Keratinocyte (primary cell): ENCODE data around the gene ZNF787. TPM values are rescaled to one million over a fixed set of nuclear protein-coding genes. Genes with fewer than 3 reads are reported as not detected.
"Not testable (repeated sequence)": the region's sequence is repeated elsewhere in the genome, so short reads cannot be mapped to it uniquely, and the experiment has no call there.

ENCODE experiments used
- DNase-seq: peaks from one replicate; pipeline ENCODE4 v3.0.0-alpha.2; 2011; ENCODE audit warnings: low read depth, missing footprints, low spot score
- FAIRE-seq: peaks from 2 replicates; lab custom pipeline; 2011; peaks lifted over from hg19 to GRCh38; lab: Jason Lieb, UNC
- H2AFZ ChIP-seq: 2 replicates; pipeline ENCODE4 v1.6.0; 2012; ENCODE audit warnings: low read length, control low read depth, inconsistent platforms; ENCODE audit not compliant: control insufficient read depth
- H3K27ac ChIP-seq: 2 replicates; pipeline ENCODE4 v1.5.1; 2011; ENCODE audit warnings: low read length; ENCODE audit not compliant: control insufficient read depth, insufficient read depth
- H3K27me3 ChIP-seq: 3 replicates; pipeline ENCODE4 v1.6.0; 2011; ENCODE audit warnings: low read length; ENCODE audit not compliant: control insufficient read depth, insufficient read depth; ENCODE audit errors: extremely low read depth
- H3K36me3 ChIP-seq, 2 experiments: 2 replicates in 1 of 2; 3 replicates in 1 of 2; pipeline ENCODE4 v1.5.1; 2011; ENCODE audit warnings: low read length in 2 of 2, mild to moderate bottlenecking in 1 of 2; ENCODE audit not compliant: control insufficient read depth in 2 of 2, insufficient read depth in 2 of 2; ENCODE audit errors: extremely low read depth in 1 of 2
- H3K4me1 ChIP-seq: 3 replicates; pipeline ENCODE4 v1.5.1; 2011; ENCODE audit warnings: low read length; ENCODE audit not compliant: control insufficient read depth, insufficient read depth; ENCODE audit errors: extremely low read depth
- H3K4me2 ChIP-seq: 3 replicates; pipeline ENCODE4 v1.6.0; 2011; ENCODE audit warnings: low read depth, low read length; ENCODE audit not compliant: control insufficient read depth, insufficient read depth; ENCODE audit errors: extremely low read depth
- H3K4me3 ChIP-seq, 3 experiments: fragments of 200-600 bp in 1 of 3; sonication (generic) in 1 of 3; 2 replicates in 2 of 3; 3 replicates in 1 of 3; pipeline ENCODE4 v1.5.1; 2011 to 2016; ENCODE audit warnings: low read length in 3 of 3, mild to moderate bottlenecking in 3 of 3, control low read depth in 2 of 3, inconsistent platforms in 1 of 3, low read depth in 1 of 3, mixed read lengths in 1 of 3, mixed run types in 1 of 3, moderate library complexity in 1 of 3; ENCODE audit not compliant: control insufficient read depth in 2 of 3, insufficient read depth in 2 of 3; ENCODE audit errors: extremely low read depth in 1 of 3
- H3K79me2 ChIP-seq: 2 replicates; pipeline ENCODE4 v1.6.0; 2012; ENCODE audit warnings: low read length; ENCODE audit not compliant: control insufficient read depth, insufficient read depth
- H3K9ac ChIP-seq: 3 replicates; pipeline ENCODE4 v1.6.0; 2011; ENCODE audit warnings: low read length; ENCODE audit not compliant: control insufficient read depth, insufficient read depth; ENCODE audit errors: extremely low read depth
- H3K9me1 ChIP-seq: 3 replicates; pipeline ENCODE4 v1.6.0; 2011; ENCODE audit warnings: low read length; ENCODE audit not compliant: control insufficient read depth, insufficient read depth; ENCODE audit errors: extremely low read depth
- H3K9me3 ChIP-seq: 2 replicates; pipeline ENCODE4 v1.5.1; 2012; ENCODE audit warnings: low read depth, low read length; ENCODE audit not compliant: control insufficient read depth
- H4K20me1 ChIP-seq: 3 replicates; pipeline ENCODE4 v1.6.0; 2011; ENCODE audit warnings: low read length; ENCODE audit not compliant: control insufficient read depth, insufficient read depth; ENCODE audit errors: extremely low read depth
- CTCF ChIP-seq, 3 experiments: IDR thresholded peaks in 1 of 3; conservative IDR thresholded peaks in 1 of 3; optimal IDR thresholded peaks in 1 of 3; 2 replicates in 2 of 3; 3 replicates in 1 of 3; pipeline versions ENCODE3 to v1.5.1; 2011; ENCODE audit warnings: low read length in 3 of 3, mild to moderate bottlenecking in 3 of 3, moderate library complexity in 2 of 3, control low read depth in 1 of 3, inconsistent platforms in 1 of 3; ENCODE audit not compliant: insufficient read depth in 2 of 3; ENCODE audit errors: extremely low read depth in 1 of 3
- EZH2 ChIP-seq: IDR thresholded peaks from one replicate; pipeline ENCODE4 v1.6.1; 2012; ENCODE audit warnings: inconsistent platforms, mild to moderate bottlenecking, low read length, moderate library complexity
- dilution Hi-C: fragments of 300-500 bp; cut with MboI; formaldehyde crosslinking; loops from one replicate; pipeline ENCODE4 v1.7.0; 2020; ENCODE audit warnings: low sequenced_read_pairs; ENCODE audit not compliant: extremely low pct_ligation_motif_present
- polyA plus RNA-seq, 5 experiments: library from polyadenylated mRNA; depleted of rRNA in 3 of 5; stranded (reverse) in 3 of 5; stranded (forward) in 1 of 5; unstranded in 1 of 5; fragments of >200 nt; gene quantifications; 1 replicate in 1 of 5; 2 replicates in 3 of 5; 3 replicates in 1 of 5; pipeline versions ENCODE4 v1.2.1 to v1.2.3, GENCODE V29; 2011 to 2012; ENCODE audit warnings: missing spikeins in 2 of 5, low read depth in 1 of 5, low replicate concordance in 1 of 5

ZNF787 gene
- polyA plus RNA-seq, 1 donor (not counting 4 experiments of a cell fraction or from before 2014, with no cell fraction given) = 5.6 TPM

GRCh38 chr19:56098731-56099568 lies 22.1 kb downstream of the ZNF787 start:
- FAIRE-seq (no peak), DNase-seq (no peak)
- dilution Hi-C loops = no loop called here
- peaks cover 11 to 19% of the 10 kb centered on the region in 2 experiments for H3K36me3 ChIP-seq
- peaks cover 5% of the 10 kb centered on the region for H4K20me1 ChIP-seq
- H3K9ac ChIP-seq = no peak overlapping the region
- no peak overlapping the region for H2AFZ ChIP-seq
- H3K9me3 ChIP-seq = no peaks in the 10 kb centered on the region
- no peaks in the 10 kb centered on the region for H3K9me1 ChIP-seq
- no peaks in the 10 kb centered on the region for H3K27me3 ChIP-seq
- H3K27ac ChIP-seq = no peak overlapping the region
- no peak overlapping the region for H3K4me2 ChIP-seq
- H3K79me2 ChIP-seq = peaks cover 51% of the 10 kb centered on the region
- H3K4me3 ChIP-seq = no peak overlapping the region
- no peaks in the 10 kb centered on the region for H3K4me1 ChIP-seq
- no peak for TF ChIP-seq CTCF (optimal IDR thresholded peaks at IDR 0.05 in 1 of 3, IDR thresholded peaks at IDR 0.05 in 1 of 3, conservative IDR thresholded peaks at IDR 0.05 in 1 of 3; ENCODE audit: extremely low read depth in 1 of 3, insufficient read depth in 2 of 3, low read length in 3 of 3)
- TF ChIP-seq EZH2 = no peak

- H3K4me3 ChIP-seq, H3K9me1 ChIP-seq, H3K4me1 ChIP-seq, H2AFZ ChIP-seq, H4K20me1 ChIP-seq, H3K4me2 ChIP-seq, H3K9ac ChIP-seq, dilution Hi-C loops, DNase-seq, H3K9me3 ChIP-seq, H3K27ac ChIP-seq, H3K27me3 ChIP-seq, FAIRE-seq: not testable (repeated sequence)
- Histone ChIP-seq H3K79me2 (peaks cover 52% of the 10 kb centered on the region), H3K36me3 (peaks cover 11 to 19% of the 10 kb centered on the region in 2 experiments)
Measured at GRCh38 chr19:56098237-56098636, 22.9 kb downstream of the ZNF787 start.
